ENCODE measurements around the gene PTPN13. TPM values are rescaled to one million over a fixed set of nuclear protein-coding genes. Genes with fewer than 3 reads are reported as not detected.

Gene PTPN13
- total RNA-seq, 1 experiment from 2014 or later: 107 TPM

GRCh38 chr4:86856896-86857295 is 262.8 kb downstream of the PTPN13 start:
- H3K4me3 ChIP-seq (ENCODE audit: low read depth, low read length, poor library complexity, severe bottlenecking): no peak overlapping the region
- no peak for DNase-seq (ENCODE audit: low spot score)
- ChIA-PET CTCF (no interaction called here), POLR2A (ENCODE audit: low non-redundant PET) (no interaction called here)
- H3K27ac ChIP-seq (ENCODE audit: low read depth, low read length, poor library complexity, severe bottlenecking): no peak overlapping the region
- no peaks in the 10 kb centered on the region for H3K27me3 ChIP-seq (replicated peaks; ENCODE audit: insufficient read depth, low read depth, low read length, poor library complexity)
- intact Hi-C loops (cut with micrococcal nuclease; ENCODE audit: unreplicated experiment): no loop called here
- H3K36me3 ChIP-seq (ENCODE audit: insufficient read depth, low read length, poor library complexity, severe bottlenecking): no peaks in the 10 kb centered on the region
- no peaks in the 10 kb centered on the region for H3K9me3 ChIP-seq (ENCODE audit: low read depth, low read length, poor library complexity, severe bottlenecking)
- H3K4me1 ChIP-seq (ENCODE audit: insufficient read depth, low read length, poor library complexity, severe bottlenecking): no peaks in the 10 kb centered on the region
- TF ChIP-seq, protein P1, sequence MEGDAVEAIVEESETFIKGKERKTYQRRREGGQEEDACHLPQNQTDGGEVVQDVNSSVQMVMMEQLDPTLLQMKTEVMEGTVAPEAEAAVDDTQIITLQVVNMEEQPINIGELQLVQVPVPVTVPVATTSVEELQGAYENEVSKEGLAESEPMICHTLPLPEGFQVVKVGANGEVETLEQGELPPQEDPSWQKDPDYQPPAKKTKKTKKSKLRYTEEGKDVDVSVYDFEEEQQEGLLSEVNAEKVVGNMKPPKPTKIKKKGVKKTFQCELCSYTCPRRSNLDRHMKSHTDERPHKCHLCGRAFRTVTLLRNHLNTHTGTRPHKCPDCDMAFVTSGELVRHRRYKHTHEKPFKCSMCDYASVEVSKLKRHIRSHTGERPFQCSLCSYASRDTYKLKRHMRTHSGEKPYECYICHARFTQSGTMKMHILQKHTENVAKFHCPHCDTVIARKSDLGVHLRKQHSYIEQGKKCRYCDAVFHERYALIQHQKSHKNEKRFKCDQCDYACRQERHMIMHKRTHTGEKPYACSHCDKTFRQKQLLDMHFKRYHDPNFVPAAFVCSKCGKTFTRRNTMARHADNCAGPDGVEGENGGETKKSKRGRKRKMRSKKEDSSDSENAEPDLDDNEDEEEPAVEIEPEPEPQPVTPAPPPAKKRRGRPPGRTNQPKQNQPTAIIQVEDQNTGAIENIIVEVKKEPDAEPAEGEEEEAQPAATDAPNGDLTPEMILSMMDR (conservative IDR thresholded peaks at IDR 0.05; ENCODE audit: low read depth, low read length): no peak
- no peak for TF ChIP-seq EZH2 (IDR thresholded peaks at IDR 0.05; ENCODE audit: borderline replicate concordance, low read depth, low read length, poor library complexity, severe bottlenecking)
- BruUV-seq (replicated peaks): no TSS peak

DNA sequence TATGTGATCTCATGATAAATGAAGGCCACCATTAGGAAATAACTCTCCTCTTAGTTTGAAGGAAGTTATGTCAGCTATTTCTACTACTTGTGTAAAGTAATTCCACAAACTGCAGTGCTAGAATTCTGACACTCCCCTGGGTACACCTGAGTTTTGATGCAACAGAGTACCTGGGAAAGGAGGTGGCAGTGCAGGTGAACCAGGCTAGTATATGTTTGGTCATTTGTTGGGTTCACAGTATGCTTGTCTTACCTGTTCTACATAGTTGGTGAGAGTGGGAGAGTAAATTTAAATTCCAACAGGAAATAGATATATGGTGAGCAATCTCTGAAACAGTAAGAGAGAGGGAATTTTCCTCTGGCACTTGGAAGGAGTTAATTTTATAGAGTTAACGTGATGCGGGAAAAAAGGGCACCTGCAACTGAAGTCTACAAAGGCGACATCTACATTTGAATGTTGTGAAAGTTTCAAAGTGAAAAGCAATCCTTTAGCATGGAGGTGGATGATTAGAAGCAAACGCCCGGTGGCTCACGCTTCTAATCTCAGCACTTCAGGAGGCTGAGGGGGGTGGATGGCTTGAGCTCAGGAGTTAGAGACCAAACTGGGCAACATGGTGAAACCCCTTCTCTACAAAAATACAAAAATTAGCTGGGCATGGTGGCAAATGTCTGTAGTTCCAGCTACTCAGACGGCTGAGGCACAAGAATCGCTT is 263.4 kb downstream of the PTPN13 start:
- intact Hi-C loops (cut with micrococcal nuclease; ENCODE audit: unreplicated experiment): no loop called here
- no peaks in the 10 kb centered on the region for H3K36me3 ChIP-seq (ENCODE audit: insufficient read depth, low read length, poor library complexity, severe bottlenecking)
- POLR2A ChIA-PET (ENCODE audit: low non-redundant PET): no interaction called here
- no peak for DNase-seq (ENCODE audit: low spot score)
- H3K4me3 ChIP-seq (ENCODE audit: low read depth, low read length, poor library complexity, severe bottlenecking): no peak overlapping the region
- H3K27ac ChIP-seq (ENCODE audit: low read depth, low read length, poor library complexity, severe bottlenecking): no peak overlapping the region
- no TSS peak for BruUV-seq (replicated peaks)
- H3K4me1 ChIP-seq (ENCODE audit: insufficient read depth, low read length, poor library complexity, severe bottlenecking): no peaks in the 10 kb centered on the region
- no peaks in the 10 kb centered on the region for H3K27me3 ChIP-seq (replicated peaks; ENCODE audit: insufficient read depth, low read depth, low read length, poor library complexity)
- no peaks in the 10 kb centered on the region for H3K9me3 ChIP-seq (ENCODE audit: low read depth, low read length, poor library complexity, severe bottlenecking)
- TF ChIP-seq EZH2 (IDR thresholded peaks at IDR 0.05; ENCODE audit: borderline replicate concordance, low read depth, low read length, poor library complexity, severe bottlenecking): no peak
- TF ChIP-seq, protein P1 (conservative IDR thresholded peaks at IDR 0.05; ENCODE audit: low read depth, low read length): no peak
- CTCF ChIA-PET: no interaction called here

Other genes starting within 250 kb of the PTPN13 start
- gene MAPK10, start 234.3 kb upstream of the PTPN13 start, total RNA-seq (2021): 6.3 and 6.8 TPM in 2 replicates